Islet precursor cell (in vitro differentiated cells): ENCODE measurements around the gene EBNA1BP2.
"Not testable (repeated sequence)": the region's sequence is repeated elsewhere in the genome, so short reads cannot be mapped to it uniquely, and the experiment has no call there.

Experiments
- DNase-seq: peaks from one replicate; pipeline ENCODE4 v3.0.0-alpha.2; 2018

The EBNA1BP2 gene

DNA sequence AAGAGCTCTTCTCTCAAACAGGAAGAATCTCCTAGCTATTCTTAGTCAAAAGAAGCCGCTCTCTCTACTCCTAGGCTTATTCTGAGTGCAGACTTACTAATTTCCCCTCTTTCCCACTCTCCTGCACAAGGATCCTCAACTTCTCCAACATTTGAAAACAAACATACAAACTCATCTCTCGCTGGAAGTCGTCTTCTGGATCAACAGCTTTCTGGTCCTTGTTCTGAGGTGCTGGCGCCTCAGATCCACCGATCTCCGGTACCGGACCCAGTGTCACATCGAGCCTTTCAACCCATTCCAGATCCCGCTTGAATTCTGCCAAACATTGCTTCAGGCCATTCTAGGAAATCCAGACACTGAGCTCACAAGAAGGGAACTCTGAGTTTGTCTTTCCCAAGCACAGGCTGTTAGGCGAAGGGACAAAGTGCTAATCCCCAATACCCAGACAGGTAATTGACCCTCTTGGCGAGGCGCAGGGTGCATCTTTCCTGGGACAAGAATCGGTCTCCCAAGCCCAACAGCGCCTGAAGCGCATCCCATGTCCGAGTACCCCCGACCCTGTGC, 696 bp downstream of the EBNA1BP2 start:
- no peak for DNase-seq

DNA sequence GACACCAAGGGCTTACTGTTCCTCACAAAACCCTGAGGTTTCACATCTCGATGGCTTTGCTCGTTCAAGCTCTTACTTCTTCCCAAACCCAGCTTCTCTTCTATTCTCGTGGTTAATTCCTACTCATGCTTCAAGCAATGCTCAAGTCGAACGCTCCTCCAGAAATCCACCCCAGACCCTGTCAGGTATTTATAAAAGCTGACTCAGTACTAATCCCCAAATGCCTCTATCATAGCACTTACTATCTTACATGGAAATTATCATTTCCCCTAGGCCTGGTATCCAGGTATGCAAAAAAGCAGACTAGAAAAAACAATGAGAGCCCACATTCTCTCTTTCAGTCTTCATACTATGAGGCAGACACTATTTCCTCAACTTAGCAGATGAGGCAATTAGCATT, 6.3 kb downstream of the EBNA1BP2 start:
- DNase-seq, result no peak

DNA sequence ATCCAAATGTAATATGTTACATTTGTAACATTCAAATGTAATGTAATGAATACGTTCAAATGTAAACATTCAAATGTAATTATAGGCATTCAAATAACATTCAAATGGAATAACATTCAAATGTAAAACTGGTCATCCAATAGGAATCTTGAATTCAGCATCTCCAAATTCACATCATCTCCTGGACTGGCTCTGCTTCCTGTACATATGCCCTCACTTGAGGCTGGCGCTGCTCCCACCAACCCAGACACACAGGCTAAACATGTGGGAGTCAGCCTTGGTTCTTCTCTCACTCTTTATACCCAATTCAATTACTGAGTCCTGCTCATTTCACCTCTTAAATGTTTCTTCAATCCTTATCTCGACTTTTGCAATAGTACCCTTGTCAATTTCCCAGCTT, 6.9 kb downstream of the EBNA1BP2 start:
- no peak for DNase-seq

DNA sequence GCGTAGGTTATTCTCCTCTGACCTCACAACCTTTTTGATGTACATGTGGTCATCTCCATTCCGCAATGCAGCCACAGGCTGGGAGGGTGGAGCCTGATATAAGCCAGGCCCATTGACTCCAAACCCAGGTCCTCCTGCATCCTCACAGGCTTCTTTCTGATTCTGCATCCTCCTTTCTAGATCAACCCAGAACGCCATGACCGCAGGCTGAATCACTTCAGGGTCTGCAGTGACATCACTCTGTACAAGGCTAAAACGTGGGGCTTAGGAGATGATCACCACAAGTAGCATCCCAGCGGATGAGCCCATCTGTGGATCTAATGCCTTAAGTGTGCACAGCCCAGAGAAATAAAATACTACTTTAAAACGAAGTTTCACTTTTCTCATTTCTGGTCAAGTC, 16.1 kb downstream of the EBNA1BP2 start:
- no peak for DNase-seq

GRCh38 chr1:43153443-43153842, 18.6 kb downstream of the EBNA1BP2 start:
- DNase-seq, result no peak

- no peak for DNase-seq
Observed at GRCh38 chr1:43152866-43153265, 19.2 kb downstream of the EBNA1BP2 start.

- DNase-seq, result no peak
Observed at GRCh38 chr1:43149889-43150288, 22.2 kb downstream of the EBNA1BP2 start.

DNA sequence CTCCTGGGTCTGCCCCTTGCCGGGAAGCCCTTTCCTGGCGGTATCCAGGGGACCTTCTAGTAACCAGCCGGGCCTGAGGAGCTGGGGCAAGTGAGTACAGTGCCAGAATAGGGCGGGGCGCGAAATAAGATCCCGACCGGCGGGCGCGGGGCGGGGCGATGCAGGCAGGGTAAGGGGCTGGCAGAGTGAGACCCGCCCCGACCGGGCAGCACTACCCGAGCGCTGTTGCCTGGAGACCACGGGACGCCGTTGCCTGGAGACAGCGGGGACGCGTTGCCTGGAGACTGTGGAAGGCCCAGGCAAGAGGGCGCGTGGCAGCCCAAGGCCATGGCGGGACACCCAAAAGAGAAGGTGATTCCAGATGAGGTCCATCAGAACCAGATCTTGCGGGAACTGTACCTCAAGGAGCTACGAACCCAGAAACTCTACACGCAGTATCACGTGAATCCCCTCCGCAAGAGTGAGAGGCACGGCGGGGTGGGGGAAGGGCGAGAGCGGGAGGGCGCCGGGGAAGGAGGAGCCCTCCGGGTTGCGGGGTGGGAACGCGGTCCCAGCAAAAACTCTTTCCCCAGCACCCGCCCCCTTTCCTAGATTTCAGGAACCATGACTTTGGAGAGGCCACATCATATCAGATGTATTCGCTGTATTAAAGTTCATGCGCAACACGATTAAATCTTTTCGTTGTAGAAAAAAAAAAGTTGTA, 24.3 kb downstream of the EBNA1BP2 start:
- DNase-seq, result peak; percentile 99

DNA sequence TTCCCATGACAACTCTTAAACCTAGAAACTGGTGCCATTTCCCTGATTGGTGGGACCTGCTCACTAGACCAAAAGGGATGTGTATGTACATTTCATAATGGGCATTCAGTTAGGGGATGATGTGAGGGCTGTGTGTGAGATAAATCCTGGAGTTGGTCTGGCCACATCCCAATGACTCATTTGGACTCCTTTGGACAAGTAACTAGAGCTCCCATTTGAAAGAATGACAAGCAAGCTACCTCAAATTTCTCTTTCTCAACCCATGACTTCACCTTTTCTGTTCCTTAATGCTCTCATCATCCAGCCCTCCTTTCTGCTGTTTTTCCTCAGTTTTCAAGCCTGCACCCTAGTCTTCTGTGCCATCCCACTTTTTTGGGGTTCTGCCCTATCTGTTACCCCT, 27.9 kb downstream of the EBNA1BP2 start:
- no peak for DNase-seq

DNA sequence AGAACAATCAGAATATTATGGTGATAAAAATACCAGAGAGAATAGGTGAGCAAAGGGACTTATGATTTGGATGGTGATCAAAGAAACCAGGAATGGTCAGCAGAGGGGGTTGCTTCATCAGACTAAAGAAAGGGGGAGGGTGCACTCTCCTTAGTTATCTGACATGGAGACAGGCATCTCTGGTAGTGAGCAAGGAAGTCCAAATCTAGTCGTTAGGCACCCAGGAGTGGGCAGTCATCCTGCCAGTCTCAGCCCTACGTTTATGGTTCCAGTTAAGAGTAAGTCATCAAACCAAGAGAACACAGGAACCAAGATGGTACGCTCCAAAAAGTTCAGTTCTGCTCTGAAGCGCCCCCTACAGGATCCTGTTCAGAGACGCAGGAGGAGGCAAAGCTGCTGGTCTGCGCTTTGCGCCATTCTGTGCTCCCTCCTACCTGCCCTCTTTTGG, 28.6 kb downstream of the EBNA1BP2 start:
- DNase-seq, result no peak

DNA sequence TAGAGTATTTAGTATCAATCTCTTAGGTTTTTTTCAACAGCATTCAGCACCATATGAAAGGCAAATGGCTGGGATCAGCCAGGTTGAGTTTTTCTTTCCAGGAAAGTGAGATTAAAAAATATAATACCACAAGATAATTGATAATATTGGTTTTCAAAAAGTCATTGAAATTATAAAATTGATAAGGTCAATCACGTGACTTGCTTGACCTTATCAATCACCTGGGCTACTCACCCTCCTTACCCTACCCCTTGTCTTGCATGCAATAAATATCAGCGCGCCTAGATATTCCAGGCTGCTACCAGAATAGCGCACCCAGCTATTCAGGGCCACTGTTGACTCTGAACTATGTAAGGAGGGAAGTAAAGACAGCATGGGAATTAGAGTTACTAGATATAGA, 31.5 kb downstream of the EBNA1BP2 start:
- no peak for DNase-seq

DNA sequence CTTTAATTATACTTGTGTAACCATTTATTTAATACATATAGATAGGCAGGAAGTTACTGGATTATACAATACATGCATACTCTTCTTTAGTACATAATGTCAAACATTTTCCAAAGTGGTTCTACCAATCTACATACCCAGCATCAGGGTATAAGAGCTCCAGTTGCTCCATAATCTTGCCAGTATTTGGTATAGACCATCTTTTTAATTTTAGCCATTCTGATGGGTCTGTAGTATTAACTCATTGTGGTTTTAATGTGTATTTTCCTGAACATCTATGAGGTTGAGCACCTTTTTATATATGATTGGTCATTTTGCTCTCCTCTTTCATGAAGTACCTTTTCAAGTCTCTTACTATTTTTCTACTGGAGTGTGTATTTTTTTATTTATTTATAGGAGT, 32.1 kb downstream of the EBNA1BP2 start:
- no peak for DNase-seq

GRCh38 chr1:43139295-43139694, 32.8 kb downstream of the EBNA1BP2 start:
- not testable (repeated sequence) for DNase-seq

- no peak for DNase-seq
Observed at GRCh38 chr1:43137445-43138052, 34.5 kb downstream of the EBNA1BP2 start.

GRCh38 chr1:43135857-43136781, 36.0 kb downstream of the EBNA1BP2 start:
- DNase-seq, result no peak

DNA sequence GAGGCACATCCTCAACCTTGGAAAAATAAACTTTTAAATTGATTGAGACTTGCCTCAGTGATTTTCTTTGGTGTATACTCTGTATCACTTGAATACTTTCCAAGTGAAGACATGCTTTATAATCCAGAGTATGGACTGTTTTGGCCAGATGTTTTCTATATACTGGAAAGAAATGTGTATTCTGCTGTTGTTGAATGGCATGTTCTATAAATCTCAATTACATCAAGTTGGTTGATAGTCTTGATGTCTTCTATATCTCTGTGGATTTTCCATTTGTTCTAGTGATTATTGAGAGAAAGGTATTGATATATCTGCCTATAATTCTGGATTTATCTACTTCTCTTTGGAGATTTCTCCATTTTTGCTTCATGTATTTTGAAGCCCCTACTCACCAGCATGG, 37.5 kb downstream of the EBNA1BP2 start:
- no peak for DNase-seq

DNA sequence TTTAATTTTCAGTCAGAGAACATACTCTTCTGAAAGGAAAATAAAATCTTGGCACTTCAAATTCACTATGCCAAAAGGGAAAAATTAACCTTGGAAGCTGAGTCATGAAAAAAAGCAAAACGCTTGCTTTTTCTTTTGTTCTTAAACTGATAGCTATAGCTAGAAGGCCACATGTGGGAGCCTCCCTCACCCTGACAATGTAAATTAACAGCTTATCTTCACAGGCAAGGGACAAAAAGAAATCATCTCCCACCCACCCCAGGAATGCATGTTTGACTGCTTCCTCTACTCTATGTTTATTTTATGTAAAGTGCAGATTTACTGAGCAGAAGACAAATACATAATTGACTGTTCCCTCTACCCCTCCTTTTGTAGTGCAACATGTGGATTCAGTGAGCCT, 38.0 kb downstream of the EBNA1BP2 start:
- no peak for DNase-seq

- DNase-seq, result no peak
Observed at GRCh38 chr1:43129426-43129825, 42.7 kb downstream of the EBNA1BP2 start.

- DNase-seq, result no peak
Observed at GRCh38 chr1:43128816-43129215, 43.3 kb downstream of the EBNA1BP2 start.

DNA sequence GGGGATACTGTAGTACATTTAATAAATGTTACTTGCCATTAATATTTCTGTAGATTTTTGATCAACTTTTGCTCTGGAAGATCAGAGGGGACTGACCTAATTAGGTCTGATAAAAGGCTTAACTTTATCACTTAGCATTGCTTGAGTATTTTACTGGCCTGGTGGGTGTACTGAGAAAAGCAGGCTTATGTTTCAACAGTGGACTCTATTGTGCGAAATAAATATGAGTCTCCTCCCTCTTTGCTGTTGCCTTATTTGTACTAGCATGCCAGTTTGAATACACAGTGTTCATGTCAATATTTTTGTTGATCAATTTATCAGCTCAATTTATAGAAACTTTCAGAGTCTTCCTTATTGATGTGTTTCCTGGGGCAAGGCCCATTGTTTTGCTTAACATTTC, 49.1 kb downstream of the EBNA1BP2 start:
- no peak for DNase-seq

DNA sequence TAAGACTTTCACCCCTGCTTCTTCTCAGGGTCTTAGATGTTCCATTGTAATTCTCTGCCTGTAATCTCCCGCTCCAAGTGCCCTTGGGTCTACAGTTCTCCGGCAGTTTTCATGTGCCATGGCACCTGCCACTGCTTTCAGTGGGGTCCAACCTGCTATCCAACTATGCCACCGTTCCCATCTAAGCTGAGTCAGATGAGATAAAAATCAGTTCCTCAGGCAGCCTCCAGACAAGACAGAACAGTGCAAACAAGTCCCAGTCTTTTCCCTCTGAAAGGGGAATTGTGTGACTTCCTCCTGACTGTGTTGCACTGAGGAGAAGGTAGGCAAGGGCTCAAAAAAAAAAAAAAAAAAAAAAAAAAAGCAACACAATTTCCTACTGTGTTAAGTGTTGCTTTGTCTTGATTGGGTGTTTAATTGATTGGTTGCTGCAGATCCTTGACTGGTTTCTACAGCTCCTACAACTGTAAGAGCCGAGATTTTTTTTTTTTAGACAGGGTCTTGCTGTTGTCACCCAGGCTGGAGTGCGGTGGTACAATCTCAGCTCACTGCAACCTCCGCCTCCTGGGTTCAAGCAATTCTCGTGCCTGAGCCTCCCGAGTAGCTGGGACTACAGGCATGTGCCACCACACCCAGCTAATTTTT, 50.7 kb downstream of the EBNA1BP2 start:
- no peak for DNase-seq

- DNase-seq, result not testable (repeated sequence)
Observed at GRCh38 chr1:43119928-43120586, 52.0 kb downstream of the EBNA1BP2 start.
